DOHH2 (cell line): ENCODE data around the gene FAIM2.

Source experiments
- EZH2phosphoT487 ChIP-seq: fragments of 200-600 bp; sonication (generic); IDR thresholded peaks from 2 replicates; pipeline ENCODE4 v1.6.1; 2017; ENCODE audit warnings: borderline replicate concordance, mild to moderate bottlenecking, antibody characterized with exemption, low read length, moderate library complexity, mixed read lengths
- TF ChIP-seq, protein P1 (sequence below): fragments of 200-600 bp; sonication (generic); IDR thresholded peaks from one replicate; pipeline ENCODE4 v1.5.1; 2014; ENCODE audit warnings: antibody characterized with exemption, mild to moderate bottlenecking, low read depth, low read length; ENCODE audit not compliant: poor library complexity, severe bottlenecking

DNA sequence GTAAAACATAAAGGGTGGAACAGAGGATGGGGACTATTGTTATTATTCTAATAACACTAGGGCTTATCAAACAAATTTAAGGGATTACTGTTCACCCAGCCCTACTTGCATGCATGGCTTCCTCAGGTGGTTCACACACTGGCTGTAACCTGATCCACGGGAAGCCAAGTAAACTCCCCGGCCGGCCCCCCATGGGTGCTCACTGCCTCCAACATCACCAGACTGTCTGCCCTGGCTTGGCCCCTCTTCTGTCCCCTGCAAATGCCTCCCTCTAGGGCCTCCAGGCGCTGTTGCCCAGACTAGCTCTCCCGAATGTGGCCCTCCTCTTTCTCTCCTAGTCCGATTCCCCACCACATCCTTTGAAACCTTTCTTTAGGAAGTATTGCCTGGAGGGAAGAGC lies 18.6 kb downstream of the FAIM2 start:
- TF ChIP-seq, protein P1, sequence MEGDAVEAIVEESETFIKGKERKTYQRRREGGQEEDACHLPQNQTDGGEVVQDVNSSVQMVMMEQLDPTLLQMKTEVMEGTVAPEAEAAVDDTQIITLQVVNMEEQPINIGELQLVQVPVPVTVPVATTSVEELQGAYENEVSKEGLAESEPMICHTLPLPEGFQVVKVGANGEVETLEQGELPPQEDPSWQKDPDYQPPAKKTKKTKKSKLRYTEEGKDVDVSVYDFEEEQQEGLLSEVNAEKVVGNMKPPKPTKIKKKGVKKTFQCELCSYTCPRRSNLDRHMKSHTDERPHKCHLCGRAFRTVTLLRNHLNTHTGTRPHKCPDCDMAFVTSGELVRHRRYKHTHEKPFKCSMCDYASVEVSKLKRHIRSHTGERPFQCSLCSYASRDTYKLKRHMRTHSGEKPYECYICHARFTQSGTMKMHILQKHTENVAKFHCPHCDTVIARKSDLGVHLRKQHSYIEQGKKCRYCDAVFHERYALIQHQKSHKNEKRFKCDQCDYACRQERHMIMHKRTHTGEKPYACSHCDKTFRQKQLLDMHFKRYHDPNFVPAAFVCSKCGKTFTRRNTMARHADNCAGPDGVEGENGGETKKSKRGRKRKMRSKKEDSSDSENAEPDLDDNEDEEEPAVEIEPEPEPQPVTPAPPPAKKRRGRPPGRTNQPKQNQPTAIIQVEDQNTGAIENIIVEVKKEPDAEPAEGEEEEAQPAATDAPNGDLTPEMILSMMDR: no peak
- TF ChIP-seq EZH2phosphoT487: no peak
